ENCODE data around the gene HAND1.

Gene HAND1

GRCh38 chr5:154475591-154476353, 2.3 kb downstream of the HAND1 start:
- no peak for TF ChIP-seq CTCF (IDR thresholded peaks at IDR 0.05; ENCODE audit: low read depth, low read length)
- H3K4me3 ChIP-seq (replicated peaks in 1 of 2; ENCODE audit: low read depth in 2 of 2, low read length in 2 of 2): peak overlapping the region in 1 of 2 donors; percentile 1

GRCh38 chr5:154474396-154475334, 3.4 kb downstream of the HAND1 start:
- no peak for DNase-seq (ENCODE audit: low read depth in 2 of 2)
- TF ChIP-seq CTCF (IDR thresholded peaks at IDR 0.05; ENCODE audit: low read depth, low read length): no peak

More at GRCh38 chr5:154475591-154476353, 2.3 kb downstream of the HAND1 start:
- no peak for DNase-seq (ENCODE audit: low read depth in 2 of 2)

GRCh38 chr5:154473581-154474283, 4.3 kb downstream of the HAND1 start:
- DNase-seq (ENCODE audit: low read depth in 2 of 2): no peak

More at GRCh38 chr5:154474396-154475334, 3.4 kb downstream of the HAND1 start:
- no peak overlapping the region for H3K4me3 ChIP-seq (replicated peaks in 1 of 2; ENCODE audit: low read depth in 2 of 2, low read length in 2 of 2)

GRCh38 chr5:154472871-154473580, 5.0 kb downstream of the HAND1 start:
- no peak for TF ChIP-seq CTCF (IDR thresholded peaks at IDR 0.05; ENCODE audit: low read depth, low read length)
- no peak for DNase-seq (ENCODE audit: low read depth in 2 of 2)
- H3K4me3 ChIP-seq (replicated peaks in 1 of 2; ENCODE audit: low read depth in 2 of 2, low read length in 2 of 2): no peak overlapping the region

More at GRCh38 chr5:154473581-154474283, 4.3 kb downstream of the HAND1 start:
- TF ChIP-seq CTCF (IDR thresholded peaks at IDR 0.05; ENCODE audit: low read depth, low read length): no peak
- H3K4me3 ChIP-seq (replicated peaks in 1 of 2; ENCODE audit: low read depth in 2 of 2, low read length in 2 of 2): no peak overlapping the region

- DNase-seq (ENCODE audit: low read depth in 2 of 2): no peak
- no peak for TF ChIP-seq CTCF (IDR thresholded peaks at IDR 0.05; ENCODE audit: low read depth, low read length)
- H3K4me3 ChIP-seq (replicated peaks in 1 of 2; ENCODE audit: low read depth in 2 of 2, low read length in 2 of 2): no peak overlapping the region
Observed at GRCh38 chr5:154470947-154471870, 6.8 kb downstream of the HAND1 start.
